ENCODE data around the gene LIN28A. TPM values are rescaled to one million over a fixed set of nuclear protein-coding genes. Genes with fewer than 3 reads are reported as not detected.

The LIN28A gene
- not detected for total RNA-seq

GRCh38 chr1:26410706-26411623, at the start of gene LIN28A:
LIN28A (plus strand) TSS chr1:26410817; CDS start chr1:26410892, 75 bp downstream.

GRCh38 chr1:26372611-26373010, 38.0 kb upstream of the LIN28A start, which contains the start of gene ZNF683:
ZNF683 (minus strand) TSS chr1:26372750; CDS start chr1:26368571, 4,179 bp downstream.

GRCh38 chr1:26431979-26432695, 21.5 kb downstream of the LIN28A start, which contains the start of gene DHDDS:
DHDDS (plus strand) TSS chr1:26432321; CDS start chr1:26432946, 625 bp downstream.

GRCh38 chr1:26472320-26472900, 61.8 kb downstream of the LIN28A start, which contains the start of gene HMGN2:
HMGN2 (plus strand) TSS chr1:26472440; CDS start chr1:26472613, 173 bp downstream.

Other genes with a start within 250 kb of the LIN28A start
- gene C1orf232, start 241.9 kb upstream of the LIN28A start, total RNA-seq: not detected
- gene ZNF593, start 240.9 kb upstream of the LIN28A start, total RNA-seq: 10 to 100 TPM; 20.6 to 44.0 TPM
- gene ZNF593OS, start 239.0 kb upstream of the LIN28A start, total RNA-seq: not detected
- gene CNKSR1, start 233.3 kb upstream of the LIN28A start, total RNA-seq: under 1 TPM; 0.33 to 0.34 TPM
- gene CATSPER4, start 220.2 kb upstream of the LIN28A start, total RNA-seq: not detected
- 10 to 100 TPM in 1 of 2 donors, 1 to 10 TPM in 1; 10.0 to 22.3 TPM for gene CEP85, start 176.6 kb upstream of the LIN28A start, total RNA-seq
- gene SH3BGRL3, start 130.7 kb upstream of the LIN28A start, total RNA-seq: 10 to 100 TPM; 11.7 to 15.7 TPM
- 1 to 10 TPM; 6.0 to 9.3 TPM for gene UBXN11, start 104.2 kb upstream of the LIN28A start, total RNA-seq
- gene CD52, start 92.9 kb upstream of the LIN28A start, total RNA-seq: not detected
- gene CRYBG2, start 56.7 kb upstream of the LIN28A start, total RNA-seq: not detected
- gene ZNF683, start 38.1 kb upstream of the LIN28A start, total RNA-seq: not detected
- gene DHDDS, start 21.5 kb downstream of the LIN28A start, total RNA-seq: 10 to 100 TPM; 50.2 to 59.6 TPM
- gene HMGN2, start 61.6 kb downstream of the LIN28A start, total RNA-seq: 100 to 1,000 TPM; 188 to 391 TPM
- gene RPS6KA1, start 118.9 kb downstream of the LIN28A start, total RNA-seq: 10 to 100 TPM in 1 of 2 donors, 1 to 10 TPM in 1; 5.9 to 12.7 TPM